ENCODE data around the gene NSMF. TPM values are rescaled to one million over a fixed set of nuclear protein-coding genes. Genes with fewer than 3 reads are reported as not detected.

The NSMF gene
- polyA plus RNA-seq, 1 of the 3 experiments (the other 2 are of a cell fraction), result 58.8 TPM

GRCh38 chr9:137428311-137428630, 30.9 kb downstream of the NSMF start:
- no peak for DNase-seq
- Histone ChIP-seq H3K79me2 (ENCODE audit: insufficient read depth) (no peaks in the 10 kb centered on the region), H2AFZ (ENCODE audit: low read depth) (no peak overlapping the region), H3K9me3 (no peaks in the 10 kb centered on the region), H3K27me3 (ENCODE audit: insufficient read depth) (no peaks in the 10 kb centered on the region), H3K9ac (no peak overlapping the region), H3K36me3 (replicated peaks in 1 of 2; ENCODE audit: control insufficient read depth in 1 of 2, insufficient read depth in 2 of 2, low read length in 1 of 2) (no peaks in the 10 kb centered on the region), H3K4me2 (no peak overlapping the region), H3F3A (replicated peaks; ENCODE audit: insufficient read depth) (peaks cover 6% of the 10 kb centered on the region), H3K4me3 (ENCODE audit: low read depth in 2 of 2, low read length in 1 of 2) (no peak overlapping the region), H3K4me1 (ENCODE audit: control insufficient read depth in 1 of 2, insufficient read depth in 2 of 2, low read depth in 1 of 2, low read length in 1 of 2) (peaks cover 0 to 23% of the 10 kb centered on the region in 2 experiments; a peak in 1 of 4 replicates), H3K27ac (ENCODE audit: low read depth in 2 of 2, low read length in 1 of 2) (no peak overlapping the region), H3K9me2 (no peaks in the 10 kb centered on the region), H4K20me1 (ENCODE audit: insufficient read depth) (no peaks in the 10 kb centered on the region)
- ChIA-PET POLR2A (no interaction called here), CTCF (interaction anchor here (0.8 to 7.0 kb wide), 2 partner anchors 13 to 17 kb away, joined by 3 to 25 read pairs; no protein-coding TSS in a partner anchor)
- TF ChIP-seq EP300 (IDR thresholded peaks at IDR 0.05; ENCODE audit: borderline replicate concordance in 1 of 2, low read depth in 1 of 2, low read length in 1 of 2) (no peak), RFX5 (IDR thresholded peaks at IDR 0.05; ENCODE audit: low read length) (no peak), RCOR1 (IDR thresholded peaks at IDR 0.05; ENCODE audit: low read length) (no peak), JUND (IDR thresholded peaks at IDR 0.05) (no peak), TEAD4 (IDR thresholded peaks at IDR 0.05; ENCODE audit: borderline replicate concordance, insufficient read depth) (no peak), FOXJ3 (CRISPR knock-in tag; IDR thresholded peaks at IDR 0.05) (no peak), POLR2AphosphoS5 (IDR thresholded peaks at IDR 0.05; ENCODE audit: low read depth, low read length) (no peak), EZH2phosphoT487 (IDR thresholded peaks at IDR 0.05; ENCODE audit: borderline replicate concordance, low read depth) (no peak), ELF1 (IDR thresholded peaks at IDR 0.05) (no peak), GABPA (IDR thresholded peaks at IDR 0.05; ENCODE audit: low read depth) (no peak), MAX (IDR thresholded peaks at IDR 0.05; ENCODE audit: low read depth) (no peak), REST (IDR thresholded peaks at IDR 0.05; ENCODE audit: low read depth, low read length) (no peak)
- WGBS (ENCODE audit: low lambda C conversion rate), result 82% methylated on average over 6 of the region's 6 CpGs

GRCh38 chr9:137427454-137428310, 31.5 kb downstream of the NSMF start:
- no peaks in the 10 kb centered on the region for H3K9me2 ChIP-seq
- TF ChIP-seq NRF1 (IDR thresholded peaks at IDR 0.05; ENCODE audit: low read depth, low read length) (no peak), RXRA (IDR thresholded peaks at IDR 0.05; ENCODE audit: borderline replicate concordance, low read depth) (no peak), MAX (IDR thresholded peaks at IDR 0.05; ENCODE audit: low read depth) (no peak), EP300 (IDR thresholded peaks at IDR 0.05; ENCODE audit: borderline replicate concordance in 1 of 2, low read depth in 1 of 2, low read length in 1 of 2) (no peak), YY1 (IDR thresholded peaks at IDR 0.05; ENCODE audit: low read depth) (no peak), MEF2A (IDR thresholded peaks at IDR 0.05; ENCODE audit: borderline replicate concordance, low read depth) (no peak), TAF1 (IDR thresholded peaks at IDR 0.05; ENCODE audit: borderline replicate concordance, low read depth, low read length) (no peak), TCF12 (IDR thresholded peaks at IDR 0.05) (no peak), CTCF (IDR thresholded peaks at IDR 0.05) (no peak), EZH2phosphoT487 (IDR thresholded peaks at IDR 0.05; ENCODE audit: borderline replicate concordance, low read depth) (no peak), ELF1 (IDR thresholded peaks at IDR 0.05) (no peak), RCOR1 (IDR thresholded peaks at IDR 0.05; ENCODE audit: low read length) (no peak), SIN3A (IDR thresholded peaks at IDR 0.05; ENCODE audit: borderline replicate concordance, low read depth, low read length) (no peak), SMC3 (IDR thresholded peaks at IDR 0.05; ENCODE audit: low read depth, low read length) (no peak)

More at GRCh38 chr9:137427454-137428310, 31.5 kb downstream of the NSMF start:
- DNase-seq, result no peak
- no peaks in the 10 kb centered on the region for H3K27me3 ChIP-seq (ENCODE audit: insufficient read depth)
- ChIA-PET POLR2A (no interaction called here), CTCF (interaction anchor here (0.8 to 7.0 kb wide), 4 partner anchors 14 to 141 kb away, joined by 3 to 25 read pairs (median 3); no protein-coding TSS in a partner anchor)
- H3K36me3 ChIP-seq (replicated peaks in 1 of 2; ENCODE audit: control insufficient read depth in 1 of 2, insufficient read depth in 2 of 2, low read length in 1 of 2), result no peaks in the 10 kb centered on the region
- peaks cover 0 to 23% of the 10 kb centered on the region in 2 experiments; a peak in 1 of 4 replicates for H3K4me1 ChIP-seq (ENCODE audit: control insufficient read depth in 1 of 2, insufficient read depth in 2 of 2, low read depth in 1 of 2, low read length in 1 of 2)
- H3K27ac ChIP-seq (ENCODE audit: low read depth in 2 of 2, low read length in 1 of 2), result no peak overlapping the region
- no peak overlapping the region for H3K4me3 ChIP-seq (ENCODE audit: low read depth in 2 of 2, low read length in 1 of 2)
- no peak overlapping the region for H2AFZ ChIP-seq (ENCODE audit: low read depth)
- 95% methylated on average over 13 of the region's 27 CpGs for WGBS (ENCODE audit: low lambda C conversion rate)
- H4K20me1 ChIP-seq (ENCODE audit: insufficient read depth), result no peaks in the 10 kb centered on the region
- peaks cover 6% of the 10 kb centered on the region for H3F3A ChIP-seq (replicated peaks; ENCODE audit: insufficient read depth)
- H3K4me2 ChIP-seq, result no peak overlapping the region
- no peaks in the 10 kb centered on the region for H3K9me3 ChIP-seq
- H3K79me2 ChIP-seq (ENCODE audit: insufficient read depth), result no peaks in the 10 kb centered on the region
- no peak overlapping the region for H3K9ac ChIP-seq
